ENCODE measurements around the gene SPOCK2. TPM values are rescaled to one million over a fixed set of nuclear protein-coding genes. Genes with fewer than 3 reads are reported as not detected.
A peak's percentile ranks its signal among the peaks of the same experiment; 100 is the strongest.

SPOCK2 gene
- total and polyA plus RNA-seq, 2 of the 13 experiments (the other 11 are each of a cell fraction or from before 2014, with no cell fraction given) = 8.6 to 30.6 TPM

DNA sequence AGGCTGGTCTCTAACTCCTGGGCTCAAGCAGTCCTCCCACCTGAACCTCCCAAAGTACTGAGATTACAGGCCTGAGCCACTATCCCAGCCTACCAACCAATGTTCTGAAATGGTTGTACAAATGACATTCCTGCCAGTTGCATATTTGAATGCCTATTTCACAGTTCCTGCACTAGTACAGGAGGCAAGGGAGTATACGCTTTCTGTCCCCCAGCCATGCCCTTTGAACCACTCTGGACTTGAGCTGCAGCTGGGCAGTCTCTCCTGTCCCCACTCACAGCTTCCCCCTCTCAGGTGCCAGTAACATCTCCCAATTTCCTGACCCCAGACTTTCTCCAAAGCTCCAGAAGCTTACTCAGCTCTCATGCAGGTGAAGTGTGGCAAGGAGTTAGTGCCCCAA, 58.9 kb downstream of the SPOCK2 start (continued):
- TF ChIP-seq ZNF263 (CRISPR knock-in tag; IDR thresholded peaks at IDR 0.05) (peak; percentile 38; the same call in 1 of the 2 replicates), ZBTB7A (CRISPR knock-in tag; IDR thresholded peaks at IDR 0.05) (no peak), ERF (CRISPR knock-in tag; IDR thresholded peaks at IDR 0.05) (0 out of 2 replicates have a peak, but pooled peaks have one; percentile 23), ZNF350 (CRISPR knock-in tag; IDR thresholded peaks at IDR 0.05; ENCODE audit: borderline replicate concordance, low read depth) (no peak), PRMT3 (CRISPR knock-in tag; IDR thresholded peaks at IDR 0.05; ENCODE audit: borderline replicate concordance, low read depth) (no peak), ZNF781 (CRISPR knock-in tag; IDR thresholded peaks at IDR 0.05; ENCODE audit: borderline replicate concordance, not compliant biosample characterization) (no peak), ZNF746 (CRISPR knock-in tag; IDR thresholded peaks at IDR 0.05) (no peak), ZSCAN29 (CRISPR knock-in tag; conservative IDR thresholded peaks at IDR 0.05) (no peak), MTF1 (CRISPR knock-in tag; IDR thresholded peaks at IDR 0.05) (no peak), ZNF451 (CRISPR knock-in tag; IDR thresholded peaks at IDR 0.05) (no peak), ARNT (IDR thresholded peaks at IDR 0.05) (no peak), ARNTL (CRISPR knock-in tag; IDR thresholded peaks at IDR 0.05) (no peak), POLR2G (IDR thresholded peaks at IDR 0.05; ENCODE audit: low read depth, low read length) (peak; percentile 50; the same call in 1 of the 2 replicates), SOX5 (CRISPR knock-in tag; IDR thresholded peaks at IDR 0.05; ENCODE audit: borderline replicate concordance) (0 out of 2 replicates have a peak, but pooled peaks have one; percentile 9), ZNF180 (CRISPR knock-in tag; IDR thresholded peaks at IDR 0.05; ENCODE audit: borderline replicate concordance, low read depth) (no peak), ZNF121 (CRISPR knock-in tag; IDR thresholded peaks at IDR 0.05) (peak; percentile 79), POLR2A (IDR thresholded peaks at IDR 0.05; ENCODE audit: insufficient read depth in 1 of 2, low read depth in 2 of 2, low read length in 2 of 2) (peak in 1 of 2 experiments; percentile 29; a peak in 1 of 4 replicates), SRSF1 (optimal IDR thresholded peaks at IDR 0.05; ENCODE audit: low read depth, low read length) (no peak), IRF2 (CRISPR knock-in tag; IDR thresholded peaks at IDR 0.05) (no peak)
- TF ChIP-seq, protein P1, sequence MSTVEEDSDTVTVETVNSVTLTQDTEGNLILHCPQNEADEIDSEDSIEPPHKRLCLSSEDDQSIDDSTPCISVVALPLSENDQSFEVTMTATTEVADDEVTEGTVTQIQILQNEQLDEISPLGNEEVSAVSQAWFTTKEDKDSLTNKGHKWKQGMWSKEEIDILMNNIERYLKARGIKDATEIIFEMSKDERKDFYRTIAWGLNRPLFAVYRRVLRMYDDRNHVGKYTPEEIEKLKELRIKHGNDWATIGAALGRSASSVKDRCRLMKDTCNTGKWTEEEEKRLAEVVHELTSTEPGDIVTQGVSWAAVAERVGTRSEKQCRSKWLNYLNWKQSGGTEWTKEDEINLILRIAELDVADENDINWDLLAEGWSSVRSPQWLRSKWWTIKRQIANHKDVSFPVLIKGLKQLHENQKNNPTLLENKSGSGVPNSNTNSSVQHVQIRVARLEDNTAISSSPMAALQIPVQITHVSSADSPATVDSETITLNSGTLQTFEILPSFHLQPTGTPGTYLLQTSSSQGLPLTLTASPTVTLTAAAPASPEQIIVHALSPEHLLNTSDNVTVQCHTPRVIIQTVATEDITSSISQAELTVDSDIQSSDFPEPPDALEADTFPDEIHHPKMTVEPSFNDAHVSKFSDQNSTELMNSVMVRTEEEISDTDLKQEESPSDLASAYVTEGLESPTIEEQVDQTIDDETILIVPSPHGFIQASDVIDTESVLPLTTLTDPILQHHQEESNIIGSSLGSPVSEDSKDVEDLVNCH (CRISPR knock-in tag; IDR thresholded peaks at IDR 0.05) = no peak
- TF ChIP-seq, protein P2, sequence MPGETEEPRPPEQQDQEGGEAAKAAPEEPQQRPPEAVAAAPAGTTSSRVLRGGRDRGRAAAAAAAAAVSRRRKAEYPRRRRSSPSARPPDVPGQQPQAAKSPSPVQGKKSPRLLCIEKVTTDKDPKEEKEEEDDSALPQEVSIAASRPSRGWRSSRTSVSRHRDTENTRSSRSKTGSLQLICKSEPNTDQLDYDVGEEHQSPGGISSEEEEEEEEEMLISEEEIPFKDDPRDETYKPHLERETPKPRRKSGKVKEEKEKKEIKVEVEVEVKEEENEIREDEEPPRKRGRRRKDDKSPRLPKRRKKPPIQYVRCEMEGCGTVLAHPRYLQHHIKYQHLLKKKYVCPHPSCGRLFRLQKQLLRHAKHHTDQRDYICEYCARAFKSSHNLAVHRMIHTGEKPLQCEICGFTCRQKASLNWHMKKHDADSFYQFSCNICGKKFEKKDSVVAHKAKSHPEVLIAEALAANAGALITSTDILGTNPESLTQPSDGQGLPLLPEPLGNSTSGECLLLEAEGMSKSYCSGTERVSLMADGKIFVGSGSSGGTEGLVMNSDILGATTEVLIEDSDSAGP (CRISPR knock-in tag; IDR thresholded peaks at IDR 0.05; ENCODE audit: borderline replicate concordance) = peak; percentile 27; the same call in 1 of the 2 replicates
- TF ChIP-seq, protein P3, sequence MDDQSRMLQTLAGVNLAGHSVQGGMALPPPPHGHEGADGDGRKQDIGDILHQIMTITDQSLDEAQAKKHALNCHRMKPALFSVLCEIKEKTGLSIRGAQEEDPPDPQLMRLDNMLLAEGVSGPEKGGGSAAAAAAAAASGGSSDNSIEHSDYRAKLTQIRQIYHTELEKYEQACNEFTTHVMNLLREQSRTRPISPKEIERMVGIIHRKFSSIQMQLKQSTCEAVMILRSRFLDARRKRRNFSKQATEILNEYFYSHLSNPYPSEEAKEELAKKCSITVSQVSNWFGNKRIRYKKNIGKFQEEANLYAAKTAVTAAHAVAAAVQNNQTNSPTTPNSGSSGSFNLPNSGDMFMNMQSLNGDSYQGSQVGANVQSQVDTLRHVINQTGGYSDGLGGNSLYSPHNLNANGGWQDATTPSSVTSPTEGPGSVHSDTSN (CRISPR knock-in tag; IDR thresholded peaks at IDR 0.05; ENCODE audit: borderline replicate concordance) = no peak
- TF ChIP-seq, protein P4, sequence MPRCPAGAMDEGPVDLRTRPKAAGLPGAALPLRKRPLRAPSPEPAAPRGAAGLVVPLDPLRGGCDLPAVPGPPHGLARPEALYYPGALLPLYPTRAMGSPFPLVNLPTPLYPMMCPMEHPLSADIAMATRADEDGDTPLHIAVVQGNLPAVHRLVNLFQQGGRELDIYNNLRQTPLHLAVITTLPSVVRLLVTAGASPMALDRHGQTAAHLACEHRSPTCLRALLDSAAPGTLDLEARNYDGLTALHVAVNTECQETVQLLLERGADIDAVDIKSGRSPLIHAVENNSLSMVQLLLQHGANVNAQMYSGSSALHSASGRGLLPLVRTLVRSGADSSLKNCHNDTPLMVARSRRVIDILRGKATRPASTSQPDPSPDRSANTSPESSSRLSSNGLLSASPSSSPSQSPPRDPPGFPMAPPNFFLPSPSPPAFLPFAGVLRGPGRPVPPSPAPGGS (CRISPR knock-in tag; IDR thresholded peaks at IDR 0.05) = no peak
- TF ChIP-seq, protein P5, sequence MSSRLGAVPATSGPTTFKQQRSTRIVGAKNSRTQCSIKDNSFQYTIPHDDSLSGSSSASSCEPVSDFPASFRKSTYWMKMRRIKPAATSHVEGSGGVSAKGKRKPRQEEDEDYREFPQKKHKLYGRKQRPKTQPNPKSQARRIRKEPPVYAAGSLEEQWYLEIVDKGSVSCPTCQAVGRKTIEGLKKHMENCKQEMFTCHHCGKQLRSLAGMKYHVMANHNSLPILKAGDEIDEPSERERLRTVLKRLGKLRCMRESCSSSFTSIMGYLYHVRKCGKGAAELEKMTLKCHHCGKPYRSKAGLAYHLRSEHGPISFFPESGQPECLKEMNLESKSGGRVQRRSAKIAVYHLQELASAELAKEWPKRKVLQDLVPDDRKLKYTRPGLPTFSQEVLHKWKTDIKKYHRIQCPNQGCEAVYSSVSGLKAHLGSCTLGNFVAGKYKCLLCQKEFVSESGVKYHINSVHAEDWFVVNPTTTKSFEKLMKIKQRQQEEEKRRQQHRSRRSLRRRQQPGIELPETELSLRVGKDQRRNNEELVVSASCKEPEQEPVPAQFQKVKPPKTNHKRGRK (CRISPR knock-in tag; IDR thresholded peaks at IDR 0.05) = 0 out of 2 replicates have a peak, but pooled peaks have one; percentile 41

Data from HepG2 (cell line).